DOHH2 (cell line): Measurements from ENCODE around the gene DSTN.

ENCODE experiments used
- H3F3A ChIP-seq: fragments of 200-600 bp; sonication (generic), shearing (Covaris generic); 2 replicates; pipeline ENCODE4 v1.6.0; 2016; ENCODE audit warnings: antibody characterized with exemption, mild to moderate bottlenecking; ENCODE audit not compliant: control insufficient read depth, insufficient read depth
- H3K27ac ChIP-seq: fragments of 200-600 bp; sonication (generic); 2 replicates; pipeline ENCODE4 v1.5.1; 2014; ENCODE audit warnings: low read depth, mild to moderate bottlenecking, low read length, moderate library complexity
- H3K27me3 ChIP-seq: fragments of 200-600 bp; sonication (generic); 2 replicates; pipeline ENCODE4 v1.6.1; 2014; ENCODE audit warnings: mild to moderate bottlenecking, low read length, mixed read lengths; ENCODE audit not compliant: control insufficient read depth
- H3K36me3 ChIP-seq: fragments of 200-600 bp; sonication (generic); 2 replicates; pipeline ENCODE4 v1.6.1; 2014; ENCODE audit warnings: mild to moderate bottlenecking, low read length, moderate library complexity, mixed read lengths; ENCODE audit not compliant: control insufficient read depth
- H3K4me1 ChIP-seq: fragments of 200-600 bp; sonication (generic); 2 replicates; pipeline ENCODE4 v1.6.1; 2014; ENCODE audit warnings: mild to moderate bottlenecking, low read length, mixed read lengths; ENCODE audit not compliant: control insufficient read depth
- H3K4me2 ChIP-seq: fragments of 200-600 bp; sonication (generic); 2 replicates; pipeline ENCODE4 v1.6.0; 2014; ENCODE audit warnings: mild to moderate bottlenecking, low read length, moderate library complexity
- H3K4me3 ChIP-seq: fragments of 200-600 bp; sonication (generic); 2 replicates; pipeline ENCODE4 v1.5.1; 2014; ENCODE audit warnings: mild to moderate bottlenecking, low read length, mixed read lengths
- H3K79me2 ChIP-seq: fragments of 200-600 bp; sonication (generic); 2 replicates; pipeline ENCODE4 v1.6.1; 2014; ENCODE audit warnings: mild to moderate bottlenecking, low read length, mixed read lengths; ENCODE audit not compliant: control insufficient read depth
- H3K9me2 ChIP-seq: fragments of 200-600 bp; sonication (generic); replicated peaks from 2 replicates; pipeline ENCODE4 v1.6.1; 2014; ENCODE audit warnings: mild to moderate bottlenecking, low read length, mixed read lengths; ENCODE audit not compliant: control insufficient read depth
- H3K9me3 ChIP-seq: fragments of 200-600 bp; sonication (generic); 2 replicates; pipeline ENCODE4 v1.6.1; 2014; ENCODE audit warnings: antibody characterized with exemption, low read length, mixed read lengths; ENCODE audit not compliant: control insufficient read depth, insufficient read depth
- H4K20me1 ChIP-seq: fragments of 200-600 bp; sonication (generic); 2 replicates; pipeline ENCODE4 v1.6.0; 2014; ENCODE audit warnings: low read depth, mild to moderate bottlenecking, antibody characterized with exemption, low read length, moderate library complexity; ENCODE audit not compliant: control insufficient read depth, insufficient read depth
- EZH2phosphoT487 ChIP-seq: fragments of 200-600 bp; sonication (generic); IDR thresholded peaks from 2 replicates; pipeline ENCODE4 v1.6.1; 2017; ENCODE audit warnings: borderline replicate concordance, mild to moderate bottlenecking, antibody characterized with exemption, low read length, moderate library complexity, mixed read lengths
- TF ChIP-seq, protein P1 (sequence below): fragments of 200-600 bp; sonication (generic); IDR thresholded peaks from one replicate; pipeline ENCODE4 v1.5.1; 2014; ENCODE audit warnings: antibody characterized with exemption, mild to moderate bottlenecking, low read depth, low read length; ENCODE audit not compliant: poor library complexity, severe bottlenecking

Gene DSTN

DNA sequence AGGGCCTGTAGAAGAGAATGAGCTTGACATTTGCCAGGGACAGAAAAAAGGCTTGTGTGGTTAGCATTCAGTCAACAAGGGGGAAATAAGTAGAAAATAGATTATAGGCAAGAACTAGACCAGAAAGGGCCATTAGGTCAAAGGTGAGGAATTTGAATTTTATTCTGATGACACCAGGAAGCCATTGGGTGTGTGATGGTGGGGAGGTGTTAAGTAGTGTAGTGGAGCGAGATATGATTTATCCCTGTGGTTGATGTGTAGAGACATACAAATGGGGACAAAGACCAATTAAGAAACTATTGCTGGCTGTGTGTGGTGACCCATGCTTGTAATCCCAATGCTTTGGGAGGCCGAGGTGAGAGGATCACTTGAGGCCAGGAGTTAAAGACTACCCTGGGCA, 11.0 kb downstream of the DSTN start:
- Histone ChIP-seq H4K20me1 (no peaks in the 10 kb centered on the region), H3K4me2 (no peak overlapping the region), H3K36me3 (no peaks in the 10 kb centered on the region), H3K9me3 (no peaks in the 10 kb centered on the region), H3K79me2 (peaks cover 11% of the 10 kb centered on the region), H3K27me3 (no peaks in the 10 kb centered on the region), H3F3A (no peaks in the 10 kb centered on the region), H3K27ac (no peak overlapping the region), H3K4me3 (no peak overlapping the region), H3K4me1 (no peaks in the 10 kb centered on the region), H3K9me2 (no peaks in the 10 kb centered on the region)
- TF ChIP-seq EZH2phosphoT487, result no peak
- TF ChIP-seq, protein P1, sequence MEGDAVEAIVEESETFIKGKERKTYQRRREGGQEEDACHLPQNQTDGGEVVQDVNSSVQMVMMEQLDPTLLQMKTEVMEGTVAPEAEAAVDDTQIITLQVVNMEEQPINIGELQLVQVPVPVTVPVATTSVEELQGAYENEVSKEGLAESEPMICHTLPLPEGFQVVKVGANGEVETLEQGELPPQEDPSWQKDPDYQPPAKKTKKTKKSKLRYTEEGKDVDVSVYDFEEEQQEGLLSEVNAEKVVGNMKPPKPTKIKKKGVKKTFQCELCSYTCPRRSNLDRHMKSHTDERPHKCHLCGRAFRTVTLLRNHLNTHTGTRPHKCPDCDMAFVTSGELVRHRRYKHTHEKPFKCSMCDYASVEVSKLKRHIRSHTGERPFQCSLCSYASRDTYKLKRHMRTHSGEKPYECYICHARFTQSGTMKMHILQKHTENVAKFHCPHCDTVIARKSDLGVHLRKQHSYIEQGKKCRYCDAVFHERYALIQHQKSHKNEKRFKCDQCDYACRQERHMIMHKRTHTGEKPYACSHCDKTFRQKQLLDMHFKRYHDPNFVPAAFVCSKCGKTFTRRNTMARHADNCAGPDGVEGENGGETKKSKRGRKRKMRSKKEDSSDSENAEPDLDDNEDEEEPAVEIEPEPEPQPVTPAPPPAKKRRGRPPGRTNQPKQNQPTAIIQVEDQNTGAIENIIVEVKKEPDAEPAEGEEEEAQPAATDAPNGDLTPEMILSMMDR, result no peak

DNA sequence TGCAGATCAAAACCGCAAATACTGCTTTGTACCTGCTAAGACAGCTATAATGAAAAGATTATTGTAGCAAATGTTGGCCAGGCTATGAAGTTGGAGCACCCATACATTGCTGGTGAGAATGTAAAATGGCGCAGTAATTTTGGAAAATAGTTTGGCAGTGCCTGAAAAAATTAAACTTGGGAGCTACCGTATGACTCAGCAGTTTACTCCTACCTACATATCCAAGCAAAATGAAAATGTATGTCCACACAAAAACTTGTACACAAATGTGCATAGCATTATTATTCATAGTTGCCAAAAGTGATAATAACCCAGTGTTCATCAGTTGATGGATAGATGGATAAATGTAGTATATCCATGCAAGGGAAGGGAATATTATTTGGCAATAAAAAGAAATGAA, 13.3 kb downstream of the DSTN start:
- H3F3A ChIP-seq, result no peaks in the 10 kb centered on the region
- no peak overlapping the region for H3K4me3 ChIP-seq
- no peaks in the 10 kb centered on the region for H4K20me1 ChIP-seq
- no peaks in the 10 kb centered on the region for H3K9me2 ChIP-seq
- H3K4me1 ChIP-seq, result no peaks in the 10 kb centered on the region
- TF ChIP-seq, protein P1, result no peak
- no peak for TF ChIP-seq EZH2phosphoT487
- peaks cover 5% of the 10 kb centered on the region for H3K79me2 ChIP-seq
- no peaks in the 10 kb centered on the region for H3K9me3 ChIP-seq
- no peak overlapping the region for H3K27ac ChIP-seq
- no peaks in the 10 kb centered on the region for H3K36me3 ChIP-seq
- no peaks in the 10 kb centered on the region for H3K27me3 ChIP-seq
- no peak overlapping the region for H3K4me2 ChIP-seq

DNA sequence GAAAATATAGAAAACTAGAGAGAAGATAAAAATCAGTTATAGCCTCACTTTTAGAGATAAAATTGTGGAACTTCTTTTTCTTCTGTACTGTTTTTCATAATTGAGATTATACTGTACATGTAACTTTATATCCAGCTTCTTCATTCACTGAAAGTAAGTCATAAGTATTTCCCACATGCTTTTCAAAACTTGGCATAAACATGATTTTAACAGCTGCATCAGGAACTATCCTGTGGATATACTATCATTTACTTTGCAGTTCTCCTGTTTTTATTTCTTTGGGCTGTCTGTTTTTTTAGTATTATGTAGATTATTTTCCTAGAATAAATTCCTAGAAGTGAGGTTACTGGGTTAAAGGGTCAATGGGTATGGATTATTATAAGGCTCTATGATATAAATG, 14.8 kb downstream of the DSTN start:
- Histone ChIP-seq H3K9me3 (no peaks in the 10 kb centered on the region), H3K4me1 (no peaks in the 10 kb centered on the region), H4K20me1 (no peaks in the 10 kb centered on the region), H3K36me3 (no peaks in the 10 kb centered on the region), H3K79me2 (peaks cover 4% of the 10 kb centered on the region; the same call in 1 of the 2 replicates), H3K4me3 (no peak overlapping the region), H3K4me2 (no peak overlapping the region), H3K9me2 (no peaks in the 10 kb centered on the region), H3K27me3 (no peaks in the 10 kb centered on the region), H3K27ac (no peak overlapping the region), H3F3A (no peaks in the 10 kb centered on the region)
- TF ChIP-seq, protein P1, result no peak
- TF ChIP-seq EZH2phosphoT487, result no peak

DNA sequence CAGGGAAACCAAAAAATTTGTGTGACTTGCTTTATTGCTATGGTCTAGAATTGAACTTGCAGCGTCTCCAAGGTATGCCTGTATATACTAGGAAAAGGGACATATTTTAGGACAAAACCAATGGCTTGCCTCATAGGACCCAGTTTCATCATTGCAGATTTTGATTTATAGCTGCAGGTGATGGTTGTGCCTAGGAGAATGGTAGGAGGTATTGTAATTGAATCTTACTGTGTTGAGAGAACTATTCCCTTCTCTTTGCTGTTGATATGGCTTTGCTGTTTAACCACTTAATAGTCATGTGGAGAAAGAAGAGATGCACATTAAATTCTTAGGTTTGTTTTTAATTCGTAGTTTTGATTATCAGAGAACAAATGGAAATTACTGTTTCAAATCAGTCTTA, 16.4 kb downstream of the DSTN start:
- H3K36me3 ChIP-seq, result no peaks in the 10 kb centered on the region
- peaks cover 4% of the 10 kb centered on the region; the same call in 1 of the 2 replicates for H3K79me2 ChIP-seq
- H3K9me3 ChIP-seq, result no peaks in the 10 kb centered on the region
- H3K9me2 ChIP-seq, result no peaks in the 10 kb centered on the region
- no peak for TF ChIP-seq EZH2phosphoT487
- TF ChIP-seq, protein P1, result no peak
- no peak overlapping the region for H3K4me2 ChIP-seq
- no peaks in the 10 kb centered on the region for H3F3A ChIP-seq
- H3K27me3 ChIP-seq, result no peaks in the 10 kb centered on the region
- no peak overlapping the region for H3K27ac ChIP-seq
- peaks cover 7% of the 10 kb centered on the region for H3K4me1 ChIP-seq
- no peak overlapping the region for H3K4me3 ChIP-seq
- no peaks in the 10 kb centered on the region for H4K20me1 ChIP-seq
